NCI-H526 treated with DMSO at 0.1 percent for 48 hours (cell line): ENCODE results near the gene MAN1A2.
"Not testable (repeated sequence)": the region's sequence is repeated elsewhere in the genome, so short reads cannot be mapped to it uniquely, and the experiment has no call there.

Experiments used
- DNase-seq: peaks from one replicate; lab custom pipeline; 2025; lab: John Stamatoyannopoulos, UW

The MAN1A2 gene

DNA sequence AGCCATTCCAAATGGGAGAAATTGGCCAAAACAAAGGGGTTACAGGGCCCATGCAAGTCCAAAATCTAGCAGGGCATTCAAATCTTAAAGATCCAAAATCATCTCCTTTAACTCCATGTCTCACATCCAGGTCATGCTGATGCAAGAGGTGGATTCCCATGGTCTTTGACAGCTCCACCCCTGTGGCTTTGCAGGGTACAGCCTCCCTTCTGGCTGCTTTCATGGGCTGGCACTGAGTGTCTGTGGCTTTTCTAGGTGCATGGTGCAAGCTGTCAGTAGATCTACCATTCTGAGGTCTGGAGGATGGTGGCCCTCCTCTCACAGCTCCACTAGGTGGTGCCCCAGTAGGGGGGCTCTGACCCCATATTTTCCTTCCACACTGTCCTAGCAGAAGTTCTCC is 191.2 kb downstream of the MAN1A2 start:
- DNase-seq, result not testable (repeated sequence)

DNA sequence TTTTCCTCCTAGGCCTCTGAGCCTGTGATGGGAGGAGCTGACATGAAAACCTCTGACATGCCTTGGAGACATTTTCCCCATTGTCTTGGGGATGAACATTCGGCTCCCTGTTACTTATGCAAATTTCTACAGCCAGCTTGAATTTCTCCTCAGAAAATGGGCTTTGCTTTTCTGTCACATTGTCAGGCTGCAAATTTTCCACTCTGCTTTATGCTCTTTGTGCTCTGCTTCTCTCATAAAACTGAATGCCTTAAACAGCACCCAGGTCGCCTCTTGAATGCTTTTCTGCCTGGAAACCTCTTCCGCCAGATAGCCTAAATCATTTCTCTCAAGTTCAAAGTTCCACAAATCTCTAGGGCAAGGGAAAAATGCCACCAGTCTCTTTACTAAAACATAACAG is 191.9 kb downstream of the MAN1A2 start:
- no peak for DNase-seq

DNA sequence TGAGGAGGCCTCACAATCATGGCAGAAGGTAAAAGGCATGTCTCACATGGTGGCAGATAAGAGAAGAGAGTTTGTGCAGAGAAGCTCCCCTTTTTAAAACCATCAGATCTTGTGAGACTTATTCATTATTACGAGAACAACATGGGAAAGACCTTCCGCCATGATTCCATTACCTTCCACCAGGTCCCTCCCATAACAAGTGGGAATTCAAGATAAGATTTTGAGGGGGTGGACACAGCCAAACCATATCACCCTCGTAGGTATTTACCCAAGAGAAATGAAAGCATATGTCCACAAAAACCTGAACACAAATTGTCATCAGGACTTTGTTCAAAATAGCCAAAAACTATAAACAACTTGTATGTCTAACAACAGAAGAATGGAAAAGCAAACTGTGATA is 192.7 kb downstream of the MAN1A2 start:
- DNase-seq, result no peak

DNA sequence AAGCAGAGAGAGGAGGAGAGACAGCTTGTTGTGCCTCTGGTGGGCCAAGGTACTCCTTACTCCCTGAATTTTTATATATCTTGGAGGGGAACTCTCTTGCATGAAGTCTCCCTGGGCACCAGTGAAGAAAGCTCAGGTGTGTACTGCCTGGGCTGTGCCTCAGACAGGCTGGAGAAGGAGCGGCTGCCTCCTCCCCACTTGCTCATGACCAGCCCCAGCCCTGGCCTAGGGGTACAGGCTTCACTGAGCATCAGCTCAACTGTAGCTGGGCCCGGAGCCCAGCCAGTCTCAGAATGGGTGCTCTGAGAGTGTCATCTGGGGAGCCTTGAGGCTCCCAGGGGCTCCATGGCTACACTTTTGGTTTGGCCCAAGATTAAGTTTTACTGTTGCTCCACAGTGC is 193.8 kb downstream of the MAN1A2 start:
- DNase-seq, result no peak

DNA sequence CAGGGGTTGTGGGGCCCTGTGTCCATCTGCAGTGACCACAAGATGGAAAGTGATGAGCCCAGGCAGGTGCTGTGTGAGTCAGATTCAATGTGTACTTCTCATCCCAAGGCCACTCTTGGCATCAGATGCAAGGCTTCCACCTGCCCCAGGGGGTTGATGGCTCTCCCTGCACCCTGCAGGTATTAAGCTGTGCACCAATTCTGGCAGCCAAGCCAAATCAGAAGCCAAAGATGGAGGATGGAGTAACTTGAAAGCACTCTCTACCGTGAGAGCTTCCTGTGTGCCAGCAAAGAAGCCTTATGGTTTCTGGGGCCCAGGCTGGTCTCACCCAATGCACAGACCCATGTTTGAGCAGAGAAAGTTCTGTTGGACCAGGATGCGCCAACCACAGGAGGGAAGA is 194.3 kb downstream of the MAN1A2 start:
- DNase-seq, result no peak

DNA sequence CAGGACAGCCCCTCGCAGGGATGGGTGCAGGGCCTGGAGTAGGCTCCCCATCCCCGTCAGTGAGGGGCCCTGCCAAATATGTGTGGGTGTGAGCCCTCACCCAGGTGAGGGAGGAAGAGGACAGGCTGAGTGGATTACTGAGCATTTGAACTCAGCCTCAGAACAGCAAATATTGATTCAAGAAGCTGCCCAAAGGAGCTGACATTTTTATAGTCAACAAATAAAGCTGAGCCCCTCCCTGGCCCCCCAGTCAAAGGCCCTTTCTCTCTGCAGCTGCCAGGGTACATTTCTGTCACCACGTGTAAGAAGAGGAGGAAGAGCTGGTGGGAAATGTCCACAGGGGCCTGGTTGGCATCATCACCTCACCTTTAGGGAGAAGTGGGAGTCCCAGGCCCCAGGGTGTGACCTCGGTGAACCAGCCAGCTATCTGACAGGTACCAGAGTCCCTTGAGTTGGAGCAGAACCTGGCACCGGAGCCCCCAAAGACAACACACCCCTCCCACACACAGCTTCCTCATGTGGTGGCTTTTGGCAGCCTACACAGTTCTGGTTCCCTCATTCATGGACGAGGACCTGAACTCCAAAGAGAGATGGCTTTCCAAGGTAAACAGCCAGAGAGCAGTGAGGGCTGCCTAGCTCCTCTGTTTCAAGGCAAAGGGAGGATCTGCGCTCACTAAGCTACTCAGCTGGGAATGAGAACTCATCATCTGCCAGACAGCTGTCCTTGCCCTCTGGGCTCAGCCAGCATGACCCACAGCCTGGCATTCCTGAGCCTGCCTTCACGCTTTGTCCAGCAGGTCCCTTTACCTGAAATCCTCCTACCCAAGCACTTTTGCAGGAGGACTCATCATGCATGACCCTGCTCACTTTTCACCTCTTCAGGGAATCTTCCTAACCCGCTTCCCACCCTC is 195.6 kb downstream of the MAN1A2 start:
- DNase-seq, result no peak

DNA sequence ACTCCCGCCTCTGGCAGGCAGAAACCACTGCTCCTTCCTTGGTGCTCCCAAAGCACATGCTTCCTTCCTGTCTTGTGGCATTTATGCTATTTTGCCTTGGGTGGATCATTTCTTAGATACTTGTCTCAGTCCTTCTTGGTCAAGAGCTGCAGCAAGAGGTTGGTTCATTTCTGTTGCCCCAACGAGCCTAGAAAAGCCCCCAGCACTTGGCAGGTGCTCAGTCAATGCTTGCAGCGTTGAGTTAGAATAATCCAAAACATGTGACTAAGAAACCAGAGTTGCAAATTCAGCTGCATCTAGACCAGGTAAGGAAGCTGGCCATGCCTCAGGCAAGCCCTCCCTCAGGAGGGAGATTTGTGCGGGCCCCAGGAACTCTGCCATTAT is 196.2 kb downstream of the MAN1A2 start:
- DNase-seq, result no peak

DNA sequence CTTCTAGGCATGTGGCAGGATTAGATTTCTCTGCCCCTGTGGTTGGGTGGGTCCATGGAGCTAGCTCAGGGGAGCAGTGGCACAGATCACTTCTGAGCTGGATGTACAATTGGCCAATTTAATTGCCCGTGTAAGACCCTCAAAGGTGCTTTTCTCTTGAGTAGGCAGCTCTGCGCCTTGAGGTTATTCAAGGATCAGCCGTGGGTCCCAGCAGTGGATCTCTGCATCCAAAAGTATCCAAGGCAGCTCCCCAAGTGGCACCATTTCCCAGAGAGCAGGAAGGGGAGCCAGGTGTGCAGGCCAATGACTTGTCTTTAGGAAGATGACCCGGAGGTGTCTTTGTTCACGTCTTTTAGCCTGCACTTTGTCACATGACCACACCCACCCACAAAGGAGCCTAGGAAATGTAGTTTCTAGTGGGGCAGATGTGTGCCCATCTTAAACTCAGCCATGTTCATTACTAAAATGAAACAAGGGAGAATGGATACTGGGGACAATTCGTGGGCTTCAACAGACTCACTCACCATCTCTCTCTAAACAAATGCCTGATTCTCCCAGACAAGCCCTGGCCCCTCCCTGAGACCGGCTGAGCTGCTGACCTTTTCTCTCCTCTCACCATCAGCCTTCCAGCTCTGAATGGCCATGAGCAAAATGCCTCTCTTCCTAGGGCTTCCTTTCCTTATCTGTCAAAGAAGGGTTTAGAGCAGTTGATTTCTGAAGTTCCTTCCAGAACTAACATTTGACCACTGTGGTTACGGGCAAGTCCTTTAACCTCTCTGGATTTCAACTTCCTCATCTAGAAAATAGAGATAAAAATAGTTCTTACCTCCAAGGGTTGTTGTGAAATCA is 197.2 kb downstream of the MAN1A2 start:
- DNase-seq, result no peak

DNA sequence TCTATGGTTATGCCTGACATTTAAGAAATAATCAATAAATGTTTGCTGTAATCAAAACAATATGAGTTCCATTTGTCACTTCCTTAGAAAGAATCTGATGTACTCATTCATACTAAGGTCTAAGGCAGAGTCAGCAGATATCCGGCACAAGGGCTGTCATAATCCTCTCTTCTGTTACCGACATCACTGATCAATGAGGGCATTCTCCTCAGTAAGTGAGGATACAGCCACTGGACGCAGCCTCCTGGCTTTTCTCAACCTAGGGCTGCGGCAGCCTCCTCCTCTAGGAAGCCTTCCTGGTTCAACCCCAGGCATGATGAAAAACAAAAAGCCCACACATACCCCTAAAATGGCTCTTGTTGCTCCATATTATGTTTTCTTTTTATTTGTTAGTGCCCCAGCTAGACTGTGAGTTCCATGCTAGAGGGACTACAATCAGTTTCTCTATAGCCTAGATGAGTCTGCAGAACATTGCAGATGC is 197.9 kb downstream of the MAN1A2 start:
- no peak for DNase-seq

DNA sequence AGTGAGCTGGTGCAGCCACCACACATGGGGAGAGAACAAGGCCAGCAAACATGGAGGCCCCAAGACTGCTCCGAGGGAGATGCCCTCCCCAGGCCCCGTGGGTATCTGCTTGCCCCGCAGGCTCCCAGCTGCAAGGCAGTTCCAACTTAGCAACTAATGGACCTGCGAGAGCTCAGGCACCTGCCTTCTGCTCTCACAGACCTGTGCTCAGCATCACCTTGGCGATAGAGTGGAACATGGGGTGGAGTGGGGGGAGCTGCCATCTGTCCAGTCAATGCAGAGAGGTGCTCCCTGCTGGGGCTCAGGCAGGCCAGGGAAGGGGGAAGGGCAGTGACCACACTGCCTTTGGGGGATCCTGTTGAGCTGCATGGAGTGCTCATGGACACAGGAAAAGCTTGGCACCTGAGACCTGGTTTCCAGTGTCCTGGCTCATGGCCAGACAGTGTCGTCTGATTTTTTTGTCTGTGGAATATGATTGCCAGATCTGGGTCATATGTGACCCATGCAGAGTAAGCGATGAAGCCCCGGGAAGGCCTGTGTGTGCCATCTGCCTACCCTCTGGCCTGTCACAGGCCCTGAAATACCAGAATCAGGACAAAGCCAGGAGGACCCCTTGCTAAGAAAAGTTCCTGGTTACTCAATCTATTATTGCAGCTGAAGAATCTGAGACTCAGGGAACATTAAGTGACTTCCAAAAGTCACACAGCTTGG is 198.7 kb downstream of the MAN1A2 start:
- no peak for DNase-seq

DNA sequence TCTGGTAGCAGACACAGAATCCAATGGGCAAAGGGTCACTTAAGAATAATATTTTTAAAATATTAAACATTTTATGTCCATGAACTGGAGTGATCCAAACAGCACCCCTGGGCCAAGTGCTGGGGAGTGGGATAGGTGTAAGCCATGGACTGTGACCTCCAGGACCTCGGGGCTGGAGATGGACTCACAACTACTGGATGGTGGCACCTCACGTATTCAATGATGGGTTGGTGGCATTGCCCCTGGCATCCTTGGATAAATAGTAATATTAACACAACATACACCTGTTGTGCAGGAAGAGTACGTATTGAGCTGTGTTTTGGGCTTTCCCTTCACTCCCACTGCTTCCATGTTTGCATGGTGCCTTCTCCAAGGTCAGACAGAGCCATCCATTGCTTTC is 199.3 kb downstream of the MAN1A2 start:
- no peak for DNase-seq

DNA sequence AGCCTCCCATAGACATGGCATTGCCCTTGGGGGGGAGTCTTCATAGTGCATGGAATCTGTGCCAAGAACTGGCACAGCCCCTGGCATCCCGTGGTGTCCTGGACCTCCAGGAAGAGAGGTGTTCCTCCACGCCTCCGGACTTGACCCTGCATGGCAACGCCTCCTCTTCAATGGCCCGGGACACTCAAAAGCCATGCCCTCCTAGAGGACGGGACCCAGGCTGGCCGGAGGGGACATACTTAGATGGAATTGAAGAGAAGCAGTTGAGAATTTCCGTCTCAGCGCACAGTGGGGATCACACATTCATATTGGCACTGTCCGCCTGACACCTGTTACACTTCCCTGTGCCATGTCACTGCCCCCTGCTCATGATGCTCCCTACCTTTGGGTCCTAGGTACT is 200.2 kb downstream of the MAN1A2 start:
- no peak for DNase-seq

DNA sequence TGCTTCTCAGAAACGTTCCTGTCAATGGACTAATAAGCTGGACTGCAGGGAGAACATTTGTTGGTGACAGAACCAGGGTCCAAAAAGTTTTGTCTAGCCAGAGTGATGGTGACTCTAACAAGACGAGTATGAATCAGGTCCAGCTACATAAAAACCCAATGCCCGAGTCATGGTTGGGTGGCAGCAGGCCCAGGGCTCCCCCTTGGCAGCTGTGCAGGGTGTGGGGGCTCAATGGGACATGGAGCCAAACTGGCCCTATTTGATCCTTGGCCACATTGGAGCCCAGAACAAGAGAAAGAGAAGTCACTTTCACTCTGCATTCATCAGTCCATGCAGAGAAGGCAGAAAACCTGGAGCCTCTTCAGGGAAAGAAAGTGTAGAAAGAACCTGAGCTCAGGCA is 200.7 kb downstream of the MAN1A2 start:
- DNase-seq, result no peak

DNA sequence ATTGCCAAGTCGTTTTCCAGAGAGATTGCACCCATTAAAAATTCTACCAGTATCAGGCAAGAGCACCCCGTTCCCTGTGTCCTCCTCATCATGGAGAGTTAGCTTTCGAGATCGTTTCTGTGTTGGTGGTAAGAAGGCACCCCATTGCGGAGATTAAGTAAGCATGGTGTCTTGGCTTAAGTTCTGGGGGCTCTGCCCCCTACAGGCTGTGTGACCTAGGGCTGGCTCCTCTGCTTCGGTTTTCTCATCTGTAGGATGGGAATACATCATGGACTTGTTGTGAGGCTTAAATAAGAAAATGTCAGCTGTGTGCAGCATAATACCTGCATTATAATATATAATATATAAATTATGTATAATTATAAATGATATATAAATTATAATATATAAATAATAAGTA is 201.8 kb downstream of the MAN1A2 start:
- no peak for DNase-seq

DNA sequence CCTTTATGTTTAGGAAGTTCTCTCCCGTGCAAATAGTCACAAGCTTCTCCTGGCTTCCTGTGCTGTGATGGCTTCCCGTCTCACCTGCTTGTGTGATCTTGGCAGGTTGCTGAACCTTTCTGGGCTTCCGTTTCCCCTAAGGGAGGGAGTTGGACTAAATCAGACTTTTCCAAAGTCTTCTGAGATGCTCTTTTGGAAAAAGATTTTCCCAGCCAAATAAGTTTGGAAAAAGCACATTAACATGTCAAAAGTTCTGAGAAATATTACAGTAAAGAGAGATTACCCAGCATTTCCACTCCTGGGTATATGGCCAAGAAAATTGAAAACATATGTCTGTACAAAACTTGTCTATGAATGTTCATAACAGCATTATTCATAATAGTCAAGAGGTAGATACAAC is 202.6 kb downstream of the MAN1A2 start:
- no peak for DNase-seq

DNA sequence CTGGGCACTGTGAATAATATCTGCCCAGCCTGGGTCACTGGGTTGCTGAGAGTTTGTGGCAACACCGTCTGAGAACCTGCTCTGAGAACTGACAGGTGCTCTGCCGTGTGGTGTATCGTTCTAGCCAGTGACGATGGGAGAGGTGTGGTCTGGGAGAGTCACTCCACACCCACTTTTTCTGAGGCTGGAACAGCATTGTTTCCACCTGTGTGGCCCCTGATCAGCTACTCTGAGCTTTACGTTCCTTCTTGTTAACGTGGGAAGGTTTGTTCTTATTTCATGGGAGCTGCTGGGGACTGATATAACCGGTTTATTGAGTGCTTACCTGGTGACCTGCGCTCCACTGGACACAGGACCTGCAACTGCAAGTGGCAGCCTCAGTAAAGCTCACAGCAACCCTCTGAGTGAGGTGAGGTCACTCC is 203.8 kb downstream of the MAN1A2 start:
- no peak for DNase-seq

DNA sequence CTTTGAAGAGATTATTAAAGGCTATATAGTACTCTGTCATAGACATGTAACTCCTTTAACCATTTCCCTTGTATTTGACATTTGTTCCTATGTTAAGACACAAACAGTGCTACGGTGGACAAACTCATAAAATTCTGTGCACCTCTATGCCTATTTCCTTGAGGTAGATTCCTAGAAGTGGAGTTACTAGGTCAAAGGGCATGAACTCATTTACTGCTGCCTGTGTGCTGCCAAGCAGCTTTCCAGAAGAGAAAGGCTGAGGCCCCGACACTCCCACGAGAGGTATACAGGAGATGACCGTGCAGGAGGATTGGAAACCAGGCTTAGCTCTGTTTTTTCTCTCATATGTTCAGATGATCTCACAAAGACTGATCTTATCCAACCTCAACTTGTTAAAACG is 204.2 kb downstream of the MAN1A2 start:
- no peak for DNase-seq

DNA sequence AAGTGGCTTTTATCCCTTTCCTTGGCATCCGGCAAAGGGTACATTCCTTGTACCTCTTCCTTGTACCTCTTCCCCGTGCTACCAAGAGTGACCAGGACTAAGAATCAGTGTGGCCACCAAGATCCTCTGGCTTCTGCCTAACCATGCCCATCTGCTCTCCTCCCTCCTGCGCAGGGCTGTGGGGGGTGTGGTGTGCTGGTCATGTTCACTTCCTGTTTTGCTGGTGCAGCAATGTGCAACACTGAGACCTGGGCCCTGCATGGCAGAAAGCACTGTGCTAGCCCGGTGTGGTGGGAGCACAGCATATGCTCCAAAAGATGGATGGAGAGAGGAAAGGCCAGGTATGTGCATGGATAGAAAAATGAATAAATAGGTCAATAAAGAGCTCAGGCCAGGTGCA is 205.3 kb downstream of the MAN1A2 start:
- DNase-seq, result no peak

DNA sequence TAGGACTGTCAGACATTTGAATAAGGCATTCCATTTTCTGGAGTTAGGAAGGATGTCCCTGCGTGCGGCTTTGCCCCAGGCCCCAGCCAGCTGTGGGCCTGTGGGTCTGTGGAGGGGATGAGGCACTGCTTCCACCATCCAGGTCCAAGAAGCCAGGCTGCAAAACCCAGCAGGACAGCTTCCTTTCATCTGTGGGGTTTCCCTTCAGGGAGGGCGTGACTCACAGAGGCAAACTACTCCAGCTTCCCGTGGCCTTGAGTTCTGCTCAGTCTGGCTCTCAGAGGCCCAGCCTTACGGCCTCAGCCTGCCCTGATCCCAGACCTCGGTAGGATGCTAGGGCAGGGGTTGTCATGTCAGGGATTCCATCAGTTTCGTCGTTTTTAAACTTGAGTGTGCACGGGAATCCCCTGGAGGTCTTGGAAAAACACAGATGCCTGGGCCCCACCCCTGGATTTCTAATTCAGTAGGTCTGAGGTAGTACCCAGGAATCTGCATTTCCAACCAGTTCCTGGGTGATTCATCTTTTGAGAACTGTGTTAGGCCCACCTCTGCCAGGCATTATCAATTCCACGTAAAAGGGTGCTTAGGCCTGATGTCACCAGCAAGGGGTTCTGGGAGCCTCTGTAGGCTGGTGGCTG is 206.3 kb downstream of the MAN1A2 start:
- no peak for DNase-seq

DNA sequence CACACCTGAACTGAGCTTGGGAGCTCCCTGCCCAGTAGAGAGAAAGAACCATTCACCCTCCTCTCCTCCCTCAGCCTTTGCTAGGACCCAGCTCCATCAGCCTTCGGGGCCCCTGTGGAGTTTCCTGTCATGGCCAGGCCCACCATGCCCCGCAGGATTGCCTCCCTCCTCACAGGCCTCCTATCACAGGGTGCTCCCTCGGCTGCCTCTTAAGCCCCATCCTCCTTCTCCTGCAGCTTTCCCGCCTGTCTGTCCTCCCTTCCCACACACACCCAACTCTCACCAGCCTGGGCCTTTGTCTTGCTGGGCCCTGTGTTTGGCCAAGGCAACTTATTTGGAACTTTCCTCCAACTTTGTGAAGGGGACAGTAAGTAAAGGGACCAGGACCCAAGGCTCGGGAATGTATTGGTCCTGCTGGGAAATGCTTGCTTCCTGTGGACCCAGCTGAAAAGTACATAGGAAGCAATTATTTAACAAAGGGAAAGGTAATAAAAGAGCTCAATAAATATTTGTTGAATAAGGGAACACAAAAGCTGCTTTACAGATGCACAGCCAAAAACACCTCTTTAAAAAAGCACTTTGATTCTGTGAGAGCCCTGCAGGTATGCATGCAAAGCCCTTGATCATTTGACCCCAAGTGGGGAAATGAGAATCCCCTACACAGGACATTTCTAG is 207.0 kb downstream of the MAN1A2 start:
- DNase-seq, result no peak

DNA sequence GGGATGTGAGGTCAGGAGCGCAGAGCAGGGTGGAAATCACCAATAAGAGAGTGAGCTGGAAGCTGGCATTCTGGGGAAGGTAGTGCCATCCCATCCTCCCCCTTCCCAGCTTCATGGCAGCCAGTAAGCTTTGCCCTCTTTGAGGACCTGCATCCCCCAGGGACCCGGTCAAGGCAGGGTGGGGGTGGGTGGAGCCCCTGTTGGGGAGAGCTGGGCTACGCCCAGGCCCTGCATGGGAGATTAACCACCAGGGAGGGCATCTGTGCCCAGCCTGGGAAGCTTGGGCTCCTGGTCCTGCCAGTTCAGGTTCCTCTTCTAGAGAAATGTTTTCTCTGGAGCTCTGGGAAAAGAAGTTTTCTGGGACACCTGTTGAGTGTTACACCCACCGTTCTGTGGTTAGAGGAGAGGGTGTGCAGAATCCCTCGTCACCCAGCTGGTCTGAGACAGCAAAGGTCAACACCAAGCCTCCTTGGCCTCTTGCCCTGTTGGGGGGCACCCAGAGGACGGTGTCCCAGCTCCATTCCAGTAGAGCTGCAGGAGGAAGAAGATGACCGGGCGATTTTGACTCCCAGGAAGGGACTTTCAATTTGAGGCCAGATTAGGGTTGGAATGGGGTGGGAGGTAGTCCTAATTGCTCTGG is 208.5 kb downstream of the MAN1A2 start:
- DNase-seq, result no peak
